Psoas muscle (tissue), 8 donors: Measurements from ENCODE around the gene TGM3. TPM values are rescaled to one million over a fixed set of nuclear protein-coding genes. Genes with fewer than 3 reads are reported as not detected.

Experiments
- ATAC-seq, 4 donors: fragments of 200-7000 bp; cut with Tn5 transposase; one replicate each; pipeline ENCODE4 v1.9.1; 2020; ENCODE audit warnings: moderate library complexity in 3 of 4, mild to moderate bottlenecking in 2 of 4
- DNase-seq, 2 donors: peaks; one replicate each; pipeline ENCODE4 v3.0.0-alpha.2; 2020
- H3K27ac ChIP-seq: fragments of 200-600 bp; one replicate; pipeline ENCODE4 v1.8.0; 2022
- H3K27me3 ChIP-seq, 3 donors: fragments of 200-600 bp in 1 of 3; one replicate each; pipeline versions ENCODE4 v1.6.1 to v1.8.0; 2013 to 2022; ENCODE audit warnings: low read length in 2 of 3, mild to moderate bottlenecking in 2 of 3, moderate library complexity in 1 of 3; ENCODE audit not compliant: insufficient read depth in 3 of 3
- H3K36me3 ChIP-seq, 2 donors: fragments of 200-600 bp in 1 of 2; one replicate each; pipeline versions ENCODE4 v1.6.1 to v1.8.0; 2013 to 2022; ENCODE audit warnings: low read depth in 1 of 2, mild to moderate bottlenecking in 1 of 2, moderate library complexity in 1 of 2; ENCODE audit not compliant: insufficient read depth in 1 of 2
- H3K4me1 ChIP-seq: fragments of 200-600 bp; one replicate; pipeline ENCODE4 v1.8.0; 2022
- H3K4me3 ChIP-seq: fragments of 200-600 bp; one replicate; pipeline ENCODE4 v1.8.0; 2022; ENCODE audit warnings: mild to moderate bottlenecking
- H3K9me3 ChIP-seq: fragments of 200-600 bp; one replicate; pipeline ENCODE4 v1.8.0; 2022
- WGBS, 3 donors: extraction: QIAGEN DNeasy Blood & Tissue Kit; methylation state at CpG; one replicate each; pipeline versions ENCODE4 v1.1.6 to v1.1.7; 2013; 5-methylcytosine and 5-hydroxymethylcytosine counted together
- intact Hi-C, 2 donors: fragments of 100-400 bp; cut with DNase I; formaldehyde crosslinking; loops; one replicate each; pipeline versions ENCODE4 v1.11.0 to v1.14.2; 2022
- polyA plus RNA-seq, 3 donors: library from polyadenylated mRNA; stranded (reverse); fragments of 200-250 nt; gene quantifications; one replicate each; pipeline ENCODE4 v1.2.3, GENCODE V29; 2013
- total RNA-seq, 4 donors: library from RNA; stranded (reverse); fragmentation: NEBNext Ultra II Directional in 2 of 4; extraction: Animal tissue kit (Norgen Biotek cat#: 25700) in 2 of 4; gene quantifications; one replicate each; pipeline versions ENCODE4 v1.2.1 to v1.2.4, GENCODE V29; 2021 to 2023
- TF ChIP-seq, protein P1 (sequence below): fragments of 200-600 bp; IDR thresholded peaks from one replicate; pipeline ENCODE4 v1.8.0; 2022; ENCODE audit warnings: antibody characterized with exemption
- donor health status: healthy with polysubstance abuse.
- donor health status: DM: no; HTN: no; CAD: no; lungs with moderate emphysema.
- donor health status: Bipolar disorder and iron deficiency.
- donor health status: healthy.
- donor health status: DM: yes; HTN: yes; CAD: no.
- donor health status: DM: no; HTN: no; CAD: no.
- donor health status: DM: no; HTN: no; CAD: no.
- donor health status: DM: yes; HTN: yes; CAD: no.

TGM3 gene
- total and polyA plus RNA-seq, 7 donors, result 0.07 to 0.14 (median 0.11) TPM; not detected in 4

DNA sequence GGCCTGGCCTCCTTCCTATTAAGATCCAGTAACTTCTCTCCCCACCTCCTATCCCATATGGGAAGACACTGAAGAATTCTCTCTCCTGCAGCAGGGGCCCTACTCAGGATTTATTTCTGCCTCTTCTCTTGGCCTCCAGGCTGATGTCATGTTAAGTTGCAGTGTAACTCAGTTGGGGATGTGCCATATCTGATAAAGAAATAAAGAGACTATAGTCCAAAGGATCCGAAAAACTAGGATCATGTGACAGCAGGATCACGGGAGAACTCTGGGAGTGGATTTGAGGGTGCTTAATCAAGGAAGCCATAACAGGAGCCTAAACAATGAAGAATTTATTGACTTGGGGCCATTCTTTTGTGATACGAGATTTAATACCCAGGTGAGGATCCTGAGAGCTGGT lies 46.4 kb downstream of the TGM3 start:
- WGBS, 3 donors, result 75 to 85% (median 76%) methylated on average over 3 of the region's 3 CpGs
- DNase-seq (no peak), ATAC-seq (no peak)
- H3K4me1 ChIP-seq, result no peaks in the 10 kb centered on the region
- TF ChIP-seq, protein P1, sequence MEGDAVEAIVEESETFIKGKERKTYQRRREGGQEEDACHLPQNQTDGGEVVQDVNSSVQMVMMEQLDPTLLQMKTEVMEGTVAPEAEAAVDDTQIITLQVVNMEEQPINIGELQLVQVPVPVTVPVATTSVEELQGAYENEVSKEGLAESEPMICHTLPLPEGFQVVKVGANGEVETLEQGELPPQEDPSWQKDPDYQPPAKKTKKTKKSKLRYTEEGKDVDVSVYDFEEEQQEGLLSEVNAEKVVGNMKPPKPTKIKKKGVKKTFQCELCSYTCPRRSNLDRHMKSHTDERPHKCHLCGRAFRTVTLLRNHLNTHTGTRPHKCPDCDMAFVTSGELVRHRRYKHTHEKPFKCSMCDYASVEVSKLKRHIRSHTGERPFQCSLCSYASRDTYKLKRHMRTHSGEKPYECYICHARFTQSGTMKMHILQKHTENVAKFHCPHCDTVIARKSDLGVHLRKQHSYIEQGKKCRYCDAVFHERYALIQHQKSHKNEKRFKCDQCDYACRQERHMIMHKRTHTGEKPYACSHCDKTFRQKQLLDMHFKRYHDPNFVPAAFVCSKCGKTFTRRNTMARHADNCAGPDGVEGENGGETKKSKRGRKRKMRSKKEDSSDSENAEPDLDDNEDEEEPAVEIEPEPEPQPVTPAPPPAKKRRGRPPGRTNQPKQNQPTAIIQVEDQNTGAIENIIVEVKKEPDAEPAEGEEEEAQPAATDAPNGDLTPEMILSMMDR, result no peak
- no peaks in the 10 kb centered on the region for H3K36me3 ChIP-seq
- H3K4me3 ChIP-seq, result no peak overlapping the region
- H3K27ac ChIP-seq, result no peak overlapping the region
- peaks cover 0 to 3% (median 0%) of the 10 kb centered on the region in 3 donors for H3K27me3 ChIP-seq
- intact Hi-C loops, result no loop called here
- no peaks in the 10 kb centered on the region for H3K9me3 ChIP-seq

- intact Hi-C loops, result loop anchor here in 1 of 2 donors (5.0 kb wide), 1 partner anchor 139 kb away; no protein-coding TSS in a partner anchor
- H3K27me3 ChIP-seq, result peaks cover 0 to 18% (median 5%) of the 10 kb centered on the region in 3 donors
- H3K4me3 ChIP-seq, result no peak overlapping the region
- no peaks in the 10 kb centered on the region for H3K4me1 ChIP-seq
- 45 to 63% (median 56%) methylated on average over 3 of the region's 3 CpGs for WGBS, 3 donors
- TF ChIP-seq, protein P1, result no peak
- no peaks in the 10 kb centered on the region for H3K9me3 ChIP-seq
- DNase-seq (no peak), ATAC-seq (no peak)
- no peaks in the 10 kb centered on the region for H3K36me3 ChIP-seq
- H3K27ac ChIP-seq, result no peak overlapping the region
Observed at GRCh38 chr20:2346188-2346587, 50.4 kb downstream of the TGM3 start.

DNA sequence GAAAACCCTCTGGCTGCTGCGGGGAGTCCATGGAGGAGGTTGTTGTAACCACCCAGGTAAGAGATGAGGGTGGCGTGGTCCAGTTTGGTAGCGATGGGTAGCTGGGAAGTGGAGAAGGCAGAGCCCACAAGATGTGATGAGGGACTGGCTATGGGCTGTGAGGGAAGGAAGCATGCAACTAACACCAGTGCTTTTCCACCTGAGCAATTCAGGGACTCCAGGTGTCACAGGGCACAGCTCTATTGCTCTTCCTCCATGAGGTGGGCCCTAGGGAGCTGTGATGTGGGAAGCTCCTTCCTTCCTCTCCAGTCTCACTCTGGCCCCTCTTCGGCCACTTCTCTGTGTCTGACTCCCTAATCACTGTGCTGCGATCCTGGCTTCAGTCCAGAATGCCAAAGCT lies 52.5 kb downstream of the TGM3 start:
- no peak for DNase-seq
- WGBS, 3 donors, result 69 to 77% (median 72%) methylated on average over 5 of the region's 5 CpGs
- Histone ChIP-seq H3K27ac (no peak overlapping the region), H3K4me1 (no peaks in the 10 kb centered on the region), H3K9me3 (no peaks in the 10 kb centered on the region), H3K27me3 (peaks cover 0 to 18% (median 3%) of the 10 kb centered on the region in 3 donors), H3K36me3 (no peaks in the 10 kb centered on the region), H3K4me3 (no peak overlapping the region)
- intact Hi-C loops, result loop anchor here in 1 of 2 donors (5.0 kb wide), 1 partner anchor 141 kb away; no protein-coding TSS in a partner anchor
- TF ChIP-seq, protein P1, result no peak
- ATAC-seq, result no peak

DNA sequence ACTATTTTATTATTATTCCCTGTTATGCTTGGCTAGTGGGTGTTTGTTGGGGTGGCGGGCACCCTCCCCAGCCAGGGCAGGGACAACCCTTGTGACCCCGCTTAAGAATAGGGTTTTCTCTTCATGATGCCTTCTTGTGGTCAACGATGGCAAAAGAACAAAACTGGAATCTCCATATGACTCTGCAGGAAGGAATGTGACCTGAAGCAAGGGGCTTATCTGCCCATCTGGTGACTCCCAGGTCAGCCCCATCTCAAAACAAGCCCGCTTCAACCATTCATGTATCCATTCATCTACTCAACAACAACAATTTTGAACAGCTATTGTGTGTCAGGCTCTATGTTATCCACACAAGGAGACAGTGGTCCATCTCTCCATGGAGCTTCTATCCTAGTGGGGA lies 54.0 kb downstream of the TGM3 start:
- WGBS, 3 donors, result 72 to 81% (median 79%) methylated on average over 4 of the region's 4 CpGs
- intact Hi-C loops, result loop anchor here in 1 of 2 donors (2.0 to 5.0 kb wide), 2 partner anchors 103 to 142 kb away; no protein-coding TSS in a partner anchor
- Histone ChIP-seq H3K9me3 (no peaks in the 10 kb centered on the region), H3K4me1 (no peaks in the 10 kb centered on the region), H3K4me3 (no peak overlapping the region), H3K27ac (no peak overlapping the region), H3K27me3 (peaks cover 0 to 18% (median 3%) of the 10 kb centered on the region in 3 donors), H3K36me3 (no peaks in the 10 kb centered on the region)
- TF ChIP-seq, protein P1, result no peak
- ATAC-seq (no peak), DNase-seq (no peak)

- intact Hi-C loops, result loop anchor here in 1 of 2 donors (2.0 kb wide), 1 partner anchor 102 kb away; no protein-coding TSS in a partner anchor
- TF ChIP-seq, protein P1, result no peak
- 85 to 90% (median 88%) methylated on average over 5 of the region's 5 CpGs for WGBS, 3 donors
- no peak overlapping the region for H3K4me3 ChIP-seq
- H3K27ac ChIP-seq, result no peak overlapping the region
- ATAC-seq, result no peak
- no peaks in the 10 kb centered on the region for H3K36me3 ChIP-seq
- no peak for DNase-seq
- H3K27me3 ChIP-seq, result peaks cover 0 to 18% (median 3%) of the 10 kb centered on the region in 3 donors
- no peaks in the 10 kb centered on the region for H3K4me1 ChIP-seq
- no peaks in the 10 kb centered on the region for H3K9me3 ChIP-seq
Observed at GRCh38 chr20:2350606-2351005, 54.8 kb downstream of the TGM3 start.
